HepG2 (cell line): Measurements from ENCODE around the gene C14orf119. TPM values are rescaled to one million over a fixed set of nuclear protein-coding genes. Genes with fewer than 3 reads are reported as not detected.
A peak's percentile ranks its signal among the peaks of the same experiment; 100 is the strongest.

Source experiments
- ATF6 ChIP-seq: sonication (generic); formaldehyde crosslinking; conservative IDR thresholded peaks from 2 replicates; pipeline ENCODE4 v1.4.0; 2020; ENCODE audit warnings: missing genetic modification reagents
- DNMT1 ChIP-seq: sonication (generic); formaldehyde crosslinking; IDR thresholded peaks from 2 replicates; pipeline ENCODE4 v1.5.1; 2020; ENCODE audit warnings: mild to moderate bottlenecking, missing genetic modification reagents
- EED ChIP-seq: sonication (generic); formaldehyde crosslinking; IDR thresholded peaks from 2 replicates; pipeline ENCODE4 v1.5.0; 2020; ENCODE audit warnings: mild to moderate bottlenecking, missing genetic modification reagents
- GATAD2A ChIP-seq: IDR thresholded peaks from 2 replicates; pipeline ENCODE4 v1.6.1; 2016
- GLI4 ChIP-seq: sonication (generic); formaldehyde crosslinking; IDR thresholded peaks from 2 replicates; pipeline ENCODE4 v1.5.1; 2020; ENCODE audit warnings: missing genetic modification reagents, mild to moderate bottlenecking, moderate library complexity, borderline replicate concordance
- KDM5A ChIP-seq: fragments of 200-600 bp; sonication (generic); IDR thresholded peaks from 2 replicates; pipeline ENCODE4 v1.7.0; 2018; ENCODE audit warnings: antibody characterized with exemption, mild to moderate bottlenecking, low read length, borderline replicate concordance
- MAZ ChIP-seq, 2 experiments: sonication (generic) in 1 of 2; formaldehyde crosslinking in 1 of 2; IDR thresholded peaks; 2 replicates each; pipeline versions ENCODE4 v1.5.0 to v1.6.1; 2012 to 2020; ENCODE audit warnings: low read depth in 2 of 2, mild to moderate bottlenecking in 2 of 2, borderline replicate concordance in 1 of 2, improper control_type of control experiment in 1 of 2, low read length in 1 of 2, missing genetic modification reagents in 1 of 2, moderate library complexity in 1 of 2
- SIX4 ChIP-seq: sonication (generic); formaldehyde crosslinking; IDR thresholded peaks from 2 replicates; pipeline ENCODE4 v1.4.0; 2020; ENCODE audit warnings: missing genetic modification reagents
- SPEN ChIP-seq: sonication (generic); formaldehyde crosslinking; IDR thresholded peaks from 2 replicates; pipeline ENCODE4 v1.5.1; 2020; ENCODE audit warnings: low read depth, mild to moderate bottlenecking, missing genetic modification reagents
- SSRP1 ChIP-seq: IDR thresholded peaks from 2 replicates; pipeline ENCODE4 v1.6.1; 2016; ENCODE audit warnings: control low read depth
- THAP8 ChIP-seq: sonication (generic); formaldehyde crosslinking; IDR thresholded peaks from 2 replicates; pipeline ENCODE4 v1.5.1; 2020; ENCODE audit warnings: missing genetic modification reagents, mild to moderate bottlenecking, borderline replicate concordance
- YEATS2 ChIP-seq: sonication (generic); formaldehyde crosslinking; IDR thresholded peaks from 2 replicates; pipeline ENCODE4 v1.4.0; 2020; ENCODE audit warnings: missing genetic modification reagents, borderline replicate concordance
- ZBTB42 ChIP-seq: sonication (generic); formaldehyde crosslinking; IDR thresholded peaks from 2 replicates; pipeline ENCODE4 v1.5.0; 2020; ENCODE audit warnings: mild to moderate bottlenecking, missing genetic modification reagents
- ZIK1 ChIP-seq: sonication (generic); formaldehyde crosslinking; IDR thresholded peaks from 2 replicates; pipeline ENCODE4 v1.5.0; 2020; ENCODE audit warnings: mild to moderate bottlenecking, low read depth, missing genetic modification reagents, borderline replicate concordance
- ZNF547 ChIP-seq: sonication (generic); formaldehyde crosslinking; IDR thresholded peaks from 2 replicates; pipeline ENCODE4 v1.5.1; 2020; ENCODE audit warnings: mild to moderate bottlenecking, missing genetic modification reagents
- ZNF549 ChIP-seq: sonication (generic); formaldehyde crosslinking; IDR thresholded peaks from 2 replicates; pipeline ENCODE4 v1.5.0; 2020; ENCODE audit warnings: missing genetic modification reagents
- polyA plus RNA-seq, 8 experiments: library from polyadenylated mRNA; depleted of rRNA in 3 of 8; stranded (reverse) in 7 of 8; unstranded in 1 of 8; fragments of >200 nt; fragmentation: Illumina TruSeq in 4 of 8; extraction: Trizol in 4 of 8; gene quantifications; 2 replicates each; pipeline versions ENCODE4 v1.2.1 to v1.2.3, GENCODE V29; 2011 to 2016; ENCODE audit warnings: low read depth in 4 of 8, missing spikeins in 1 of 8, mixed read lengths in 1 of 8; ENCODE audit not compliant: insufficient read depth in 1 of 8
- total RNA-seq, 5 experiments: library from RNA; depleted of rRNA; stranded (reverse); fragments of >200 nt; fragmentation: Illumina TruSeq; extraction: Trizol; gene quantifications; 2 replicates each; pipeline ENCODE4 v1.2.3, GENCODE V29; 2016; ENCODE audit warnings: low read depth in 1 of 5
- TF ChIP-seq, protein P1 (sequence below): sonication (generic); formaldehyde crosslinking; IDR thresholded peaks from 2 replicates; pipeline ENCODE4 v1.5.1; 2020; ENCODE audit warnings: missing genetic modification reagents, mild to moderate bottlenecking, borderline replicate concordance
- TF ChIP-seq, protein P2 (sequence below): sonication (generic); formaldehyde crosslinking; IDR thresholded peaks from 2 replicates; pipeline ENCODE4 v1.4.0; 2020; ENCODE audit warnings: mild to moderate bottlenecking, missing genetic modification reagents

The C14orf119 gene
- total and polyA plus RNA-seq, 2 of the 13 experiments (the other 11 are each of a cell fraction or from before 2014, with no cell fraction given) = 117 to 206 TPM

DNA sequence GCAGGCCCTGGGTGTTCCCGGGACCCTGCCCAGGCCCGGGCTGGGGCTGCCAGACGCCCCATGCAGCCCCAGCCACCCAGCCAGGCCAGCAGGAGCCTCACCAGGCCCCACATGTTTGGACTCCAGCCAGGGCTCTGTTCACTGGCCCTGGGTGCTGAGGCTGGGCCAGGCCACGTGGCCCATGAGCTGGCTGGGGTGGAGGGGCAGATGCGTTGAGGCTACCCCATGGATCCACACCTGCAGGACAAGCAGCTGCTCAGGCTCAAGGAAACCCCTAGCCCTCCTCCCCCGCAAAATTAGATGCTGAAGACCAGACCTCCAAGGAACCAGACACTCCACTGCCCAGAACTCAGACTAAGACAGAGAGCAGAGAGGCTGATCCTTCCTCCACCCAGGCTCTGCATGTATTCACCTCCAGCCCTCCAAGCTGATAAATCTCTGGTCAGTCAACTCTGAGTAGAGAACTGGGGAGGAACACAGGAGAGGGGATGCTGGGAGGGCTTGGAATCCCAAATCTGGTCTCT lies 39.6 kb upstream of the C14orf119 start (continued):
- TF ChIP-seq ZIK1 (CRISPR knock-in tag) = no peak
- TF ChIP-seq ZNF547 (CRISPR knock-in tag) = peak; percentile 56
- TF ChIP-seq, protein P1, sequence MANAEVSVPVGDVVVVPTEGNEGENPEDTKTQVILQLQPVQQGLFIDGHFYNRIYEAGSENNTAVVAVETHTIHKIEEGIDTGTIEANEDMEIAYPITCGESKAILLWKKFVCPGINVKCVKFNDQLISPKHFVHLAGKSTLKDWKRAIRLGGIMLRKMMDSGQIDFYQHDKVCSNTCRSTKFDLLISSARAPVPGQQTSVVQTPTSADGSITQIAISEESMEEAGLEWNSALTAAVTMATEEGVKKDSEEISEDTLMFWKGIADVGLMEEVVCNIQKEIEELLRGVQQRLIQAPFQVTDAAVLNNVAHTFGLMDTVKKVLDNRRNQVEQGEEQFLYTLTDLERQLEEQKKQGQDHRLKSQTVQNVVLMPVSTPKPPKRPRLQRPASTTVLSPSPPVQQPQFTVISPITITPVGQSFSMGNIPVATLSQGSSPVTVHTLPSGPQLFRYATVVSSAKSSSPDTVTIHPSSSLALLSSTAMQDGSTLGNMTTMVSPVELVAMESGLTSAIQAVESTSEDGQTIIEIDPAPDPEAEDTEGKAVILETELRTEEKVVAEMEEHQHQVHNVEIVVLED (CRISPR knock-in tag) = no peak
- no peak for TF ChIP-seq SIX4
- no peak for TF ChIP-seq SPEN (CRISPR knock-in tag)
- no peak for TF ChIP-seq MAZ (IDR thresholded peaks at IDR 0.05; ENCODE audit: borderline replicate concordance, low read depth, low read length)
- TF ChIP-seq MAZ (CRISPR knock-in tag; IDR thresholded peaks at IDR 0.05; ENCODE audit: low read depth) = no peak
- TF ChIP-seq GATAD2A (CRISPR knock-in tag) = no peak
- TF ChIP-seq GLI4 (CRISPR knock-in tag) = no peak
- no peak for TF ChIP-seq DNMT1 (CRISPR knock-in tag)
- no peak for TF ChIP-seq YEATS2 (CRISPR knock-in tag)
- TF ChIP-seq EED (CRISPR knock-in tag) = no peak
- TF ChIP-seq ATF6 (CRISPR knock-in tag) = no peak
- no peak for TF ChIP-seq THAP8
- TF ChIP-seq ZNF549 (CRISPR knock-in tag) = no peak
- no peak for TF ChIP-seq ZBTB42 (CRISPR knock-in tag)
- no peak for TF ChIP-seq KDM5A
- TF ChIP-seq SSRP1 = no peak
- TF ChIP-seq, protein P2, sequence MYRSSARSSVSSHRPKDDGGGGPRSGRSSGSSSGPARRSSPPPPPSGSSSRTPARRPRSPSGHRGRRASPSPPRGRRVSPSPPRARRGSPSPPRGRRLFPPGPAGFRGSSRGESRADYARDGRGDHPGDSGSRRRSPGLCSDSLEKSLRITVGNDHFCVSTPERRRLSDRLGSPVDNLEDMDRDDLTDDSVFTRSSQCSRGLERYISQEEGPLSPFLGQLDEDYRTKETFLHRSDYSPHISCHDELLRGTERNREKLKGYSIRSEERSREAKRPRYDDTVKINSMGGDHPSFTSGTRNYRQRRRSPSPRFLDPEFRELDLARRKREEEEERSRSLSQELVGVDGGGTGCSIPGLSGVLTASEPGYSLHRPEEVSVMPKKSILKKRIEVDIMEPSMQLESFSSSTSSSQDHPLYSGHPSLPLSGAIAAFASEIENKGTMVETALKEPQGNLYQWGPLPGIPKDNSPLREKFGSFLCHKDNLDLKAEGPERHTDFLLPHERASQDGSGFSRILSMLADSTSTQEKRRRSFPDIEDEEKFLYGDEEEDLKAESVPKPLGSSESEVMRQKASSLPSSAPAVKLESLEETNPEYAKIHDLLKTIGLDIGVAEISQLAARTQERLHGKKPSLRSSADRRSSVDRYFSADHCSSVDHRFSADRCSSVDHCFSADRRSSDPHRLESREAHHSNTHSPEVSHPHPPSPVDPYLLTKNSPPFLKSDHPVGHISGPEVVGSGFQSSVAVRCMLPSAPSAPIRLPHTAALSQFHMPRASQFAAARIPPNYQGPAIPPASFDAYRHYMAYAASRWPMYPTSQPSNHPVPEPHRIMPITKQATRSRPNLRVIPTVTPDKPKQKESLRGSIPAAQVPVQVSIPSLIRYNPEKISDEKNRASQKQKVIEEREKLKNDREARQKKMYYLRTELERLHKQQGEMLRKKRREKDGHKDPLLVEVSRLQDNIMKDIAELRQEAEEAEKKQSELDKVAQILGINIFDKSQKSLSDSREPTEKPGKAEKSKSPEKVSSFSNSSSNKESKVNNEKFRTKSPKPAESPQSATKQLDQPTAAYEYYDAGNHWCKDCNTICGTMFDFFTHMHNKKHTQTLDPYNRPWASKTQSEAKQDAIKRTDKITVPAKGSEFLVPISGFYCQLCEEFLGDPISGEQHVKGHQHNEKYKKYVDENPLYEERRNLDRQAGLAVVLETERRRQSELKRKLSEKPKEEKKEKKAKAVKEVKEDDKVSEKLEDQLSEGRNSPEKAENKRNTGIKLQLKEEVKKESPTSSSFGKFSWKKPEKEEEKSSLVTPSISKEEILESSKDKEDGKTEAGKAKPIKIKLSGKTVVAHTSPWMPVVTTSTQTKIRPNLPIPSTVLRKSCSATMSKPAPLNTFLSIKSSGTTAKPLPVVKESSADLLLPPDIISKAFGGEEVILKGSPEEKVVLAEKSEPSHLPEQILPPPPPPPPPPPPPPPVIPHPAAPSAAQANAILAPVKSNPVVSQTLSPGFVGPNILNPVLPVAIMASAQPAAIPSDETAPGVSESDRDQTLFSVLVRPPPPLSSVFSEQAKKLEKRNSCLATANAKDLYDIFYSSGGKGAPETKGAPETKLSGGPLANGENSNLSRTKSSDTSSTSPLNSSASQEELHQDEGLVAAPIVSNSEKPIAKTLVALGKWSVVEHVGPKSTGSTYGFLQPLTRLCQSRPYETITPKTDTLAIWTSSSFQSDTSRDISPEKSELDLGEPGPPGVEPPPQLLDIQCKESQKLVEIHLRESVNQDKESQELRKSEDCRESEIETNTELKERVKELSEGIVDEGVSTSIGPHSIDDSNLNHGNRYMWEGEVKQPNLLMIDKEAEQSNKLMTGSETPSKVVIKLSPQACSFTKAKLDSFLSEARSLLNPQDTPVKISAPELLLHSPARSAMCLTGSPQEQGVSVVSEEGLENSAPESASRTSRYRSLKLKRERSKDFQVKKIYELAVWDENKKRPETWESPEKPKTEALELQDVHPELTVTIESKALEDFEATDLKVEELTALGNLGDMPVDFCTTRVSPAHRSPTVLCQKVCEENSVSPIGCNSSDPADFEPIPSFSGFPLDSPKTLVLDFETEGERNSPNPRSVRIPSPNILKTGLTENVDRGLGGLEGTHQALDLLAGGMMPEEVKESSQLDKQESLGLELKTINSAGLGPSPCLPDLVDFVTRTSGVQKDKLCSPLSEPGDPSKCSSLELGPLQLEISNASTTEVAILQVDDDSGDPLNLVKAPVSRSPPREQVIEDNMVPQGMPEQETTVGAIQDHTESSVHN (CRISPR knock-in tag) = no peak
